ENCODE measurements around the gene ANKFN1. TPM values are rescaled to one million over a fixed set of nuclear protein-coding genes. Genes with fewer than 3 reads are reported as not detected.

The ANKFN1 gene, protein sequence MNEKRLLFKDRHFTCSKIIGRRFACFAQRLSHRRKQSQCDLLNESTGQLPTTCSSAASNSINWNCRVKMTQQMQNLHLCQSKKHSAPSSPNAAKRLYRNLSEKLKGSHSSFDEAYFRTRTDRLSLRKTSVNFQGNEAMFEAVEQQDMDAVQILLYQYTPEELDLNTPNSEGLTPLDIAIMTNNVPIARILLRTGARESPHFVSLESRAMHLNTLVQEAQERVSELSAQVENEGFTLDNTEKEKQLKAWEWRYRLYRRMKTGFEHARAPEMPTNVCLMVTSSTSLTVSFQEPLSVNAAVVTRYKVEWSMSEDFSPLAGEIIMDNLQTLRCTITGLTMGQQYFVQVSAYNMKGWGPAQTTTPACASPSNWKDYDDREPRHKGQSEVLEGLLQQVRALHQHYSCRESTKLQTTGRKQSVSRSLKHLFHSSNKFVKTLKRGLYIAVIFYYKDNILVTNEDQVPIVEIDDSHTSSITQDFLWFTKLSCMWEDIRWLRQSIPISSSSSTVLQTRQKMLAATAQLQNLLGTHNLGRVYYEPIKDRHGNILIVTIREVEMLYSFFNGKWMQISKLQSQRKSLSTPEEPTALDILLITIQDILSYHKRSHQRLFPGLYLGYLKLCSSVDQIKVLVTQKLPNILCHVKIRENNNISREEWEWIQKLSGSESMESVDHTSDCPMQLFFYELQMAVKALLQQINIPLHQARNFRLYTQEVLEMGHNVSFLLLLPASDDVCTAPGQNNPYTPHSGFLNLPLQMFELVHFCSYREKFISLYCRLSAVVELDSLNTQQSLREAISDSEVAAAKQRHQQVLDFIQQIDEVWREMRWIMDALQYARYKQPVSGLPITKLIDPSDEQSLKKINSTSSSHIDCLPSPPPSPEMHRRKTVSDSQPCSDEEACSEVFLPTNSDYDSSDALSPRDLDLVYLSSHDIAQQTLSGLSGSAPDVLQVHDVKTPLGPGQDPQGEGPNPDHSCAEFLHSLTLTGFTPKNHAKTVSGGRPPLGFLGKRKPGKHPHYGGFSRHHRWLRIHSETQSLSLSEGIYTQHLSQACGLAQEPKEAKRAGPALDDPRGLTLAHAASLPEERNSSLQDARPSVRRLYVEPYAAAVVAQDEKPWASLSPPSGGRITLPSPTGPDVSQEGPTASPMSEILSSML
- total RNA-seq, result 1 to 10 TPM in 1 of 3 donors, under 1 TPM in 2; 0.22 to 1.4 (median 0.60) TPM
- long read RNA-seq, donor 1, result 0 reads
- long read RNA-seq, donor 2, result 0 reads

DNA sequence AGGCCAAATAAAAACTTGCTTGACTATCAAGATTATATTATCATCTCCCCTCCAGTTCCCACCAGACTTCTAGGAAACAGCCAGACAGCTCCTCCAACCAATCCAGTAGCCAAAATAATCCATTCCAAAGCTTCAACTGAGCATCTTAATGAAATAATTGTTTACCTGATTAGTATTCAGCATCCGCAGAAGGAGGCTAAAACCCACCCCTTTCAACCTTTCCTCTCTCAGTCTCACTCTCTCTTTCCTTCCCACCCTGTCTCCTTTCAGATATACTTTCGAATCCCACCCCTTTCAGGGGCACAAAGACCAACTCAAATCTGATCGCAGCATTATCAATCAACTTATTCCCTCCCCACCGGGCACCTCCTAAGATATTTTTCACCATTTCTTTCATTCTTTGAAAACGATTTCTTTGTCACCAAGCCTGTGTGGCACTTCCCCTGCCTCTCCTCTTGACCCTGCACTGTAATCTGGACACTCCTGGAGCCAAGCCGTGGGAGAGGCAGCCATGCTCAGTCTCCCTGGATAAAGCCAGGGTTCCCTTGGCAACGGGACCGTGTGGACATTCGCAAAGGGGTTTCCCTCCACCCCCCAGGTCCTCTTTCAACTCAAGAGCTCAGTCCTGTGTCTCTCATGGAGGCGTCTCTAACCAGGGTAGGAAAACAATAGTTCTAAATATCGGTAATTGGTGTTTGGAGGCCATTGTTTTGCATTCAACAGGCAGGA lies at the start of gene ANKFN1:
ANKFN1 (plus strand) TSS at position 602 of the 729 bp plus-strand sequence. CDS start 59,193 bp downstream, outside the sequence.
- ATAC-seq, result no peak
- Histone ChIP-seq H3K4me3 (no peak within 1 kb of the TSS), H3K36me3 (ENCODE audit: low read depth) (no peaks in the 10 kb centered on the region), H3K4me1 (ENCODE audit: low read depth) (no peaks in the 10 kb centered on the region), H3K9me3 (no peaks in the 10 kb centered on the region)
- TF ChIP-seq, protein P1, sequence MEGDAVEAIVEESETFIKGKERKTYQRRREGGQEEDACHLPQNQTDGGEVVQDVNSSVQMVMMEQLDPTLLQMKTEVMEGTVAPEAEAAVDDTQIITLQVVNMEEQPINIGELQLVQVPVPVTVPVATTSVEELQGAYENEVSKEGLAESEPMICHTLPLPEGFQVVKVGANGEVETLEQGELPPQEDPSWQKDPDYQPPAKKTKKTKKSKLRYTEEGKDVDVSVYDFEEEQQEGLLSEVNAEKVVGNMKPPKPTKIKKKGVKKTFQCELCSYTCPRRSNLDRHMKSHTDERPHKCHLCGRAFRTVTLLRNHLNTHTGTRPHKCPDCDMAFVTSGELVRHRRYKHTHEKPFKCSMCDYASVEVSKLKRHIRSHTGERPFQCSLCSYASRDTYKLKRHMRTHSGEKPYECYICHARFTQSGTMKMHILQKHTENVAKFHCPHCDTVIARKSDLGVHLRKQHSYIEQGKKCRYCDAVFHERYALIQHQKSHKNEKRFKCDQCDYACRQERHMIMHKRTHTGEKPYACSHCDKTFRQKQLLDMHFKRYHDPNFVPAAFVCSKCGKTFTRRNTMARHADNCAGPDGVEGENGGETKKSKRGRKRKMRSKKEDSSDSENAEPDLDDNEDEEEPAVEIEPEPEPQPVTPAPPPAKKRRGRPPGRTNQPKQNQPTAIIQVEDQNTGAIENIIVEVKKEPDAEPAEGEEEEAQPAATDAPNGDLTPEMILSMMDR (IDR thresholded peaks at IDR 0.05), result no peak
- intact Hi-C loops (cut with DNase I, micrococcal nuclease), result no loop called here
- DNase-seq, result no peak

DNA sequence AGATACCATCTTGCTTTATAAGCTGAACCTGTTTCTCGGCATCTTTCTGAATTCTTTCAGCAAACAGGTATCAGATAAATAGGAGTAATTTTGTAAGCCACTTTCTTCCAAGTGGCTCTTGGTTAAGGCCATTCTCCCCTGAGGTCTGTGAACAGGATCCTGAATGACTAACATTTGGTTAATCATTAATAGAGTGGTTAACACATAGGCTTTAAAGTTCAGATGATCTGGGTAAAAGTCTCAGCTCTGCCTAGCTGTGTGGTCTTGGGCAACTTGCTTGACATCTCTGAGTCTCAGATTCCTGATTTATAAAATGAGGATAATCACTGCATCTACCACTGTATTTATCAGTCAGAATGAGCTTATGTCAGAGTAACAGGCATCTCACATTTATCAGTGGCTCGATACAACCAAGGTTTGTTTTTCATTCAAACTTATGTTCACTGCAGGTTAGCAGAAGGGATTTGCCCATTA lies 44.4 kb upstream of the ANKFN1 start:
- intact Hi-C loops (cut with DNase I, micrococcal nuclease), result no loop called here
- DNase-seq (peak in 1 of 3 donors; percentile 14), ATAC-seq (peak; percentile 83)
- TF ChIP-seq, protein P1 (IDR thresholded peaks at IDR 0.05), result no peak
- Histone ChIP-seq H3K4me1 (ENCODE audit: low read depth) (peaks cover 19% of the 10 kb centered on the region), H3K9me3 (no peaks in the 10 kb centered on the region), H3K36me3 (ENCODE audit: low read depth) (no peaks in the 10 kb centered on the region), H3K4me3 (no peak overlapping the region)

GRCh38 chr17:56109836-56110235 lies 43.4 kb upstream of the ANKFN1 start:
- Histone ChIP-seq H3K4me1 (ENCODE audit: low read depth) (peaks cover 19% of the 10 kb centered on the region), H3K36me3 (ENCODE audit: low read depth) (no peaks in the 10 kb centered on the region), H3K9me3 (no peaks in the 10 kb centered on the region), H3K4me3 (no peak overlapping the region)
- DNase-seq (no peak), ATAC-seq (no peak)
- TF ChIP-seq, protein P1 (IDR thresholded peaks at IDR 0.05), result no peak
- intact Hi-C loops (cut with DNase I, micrococcal nuclease), result no loop called here

GRCh38 chr17:56110463-56111135 lies 42.7 kb upstream of the ANKFN1 start:
- H3K4me3 ChIP-seq, result no peak overlapping the region
- H3K4me1 ChIP-seq (ENCODE audit: low read depth), result peaks cover 19% of the 10 kb centered on the region
- intact Hi-C loops (cut with DNase I, micrococcal nuclease), result no loop called here
- H3K36me3 ChIP-seq (ENCODE audit: low read depth), result no peaks in the 10 kb centered on the region
- H3K9me3 ChIP-seq, result no peaks in the 10 kb centered on the region
- DNase-seq (peak; percentile 73 to 83 (median 78)), ATAC-seq (peak; percentile 97)
- TF ChIP-seq, protein P1 (IDR thresholded peaks at IDR 0.05), result no peak
